ENCODE results near the gene AMFR. TPM values are rescaled to one million over a fixed set of nuclear protein-coding genes. Genes with fewer than 3 reads are reported as not detected.

The AMFR gene
- total RNA-seq, 4 donors from 2014 or later = 172 to 216 (median 194) TPM

- no peak for ATAC-seq
- WGBS, 2 donors (ENCODE audit: low coverage in 1 of 2) = 78 to 84% methylated on average over 2 to 4 of the region's 7 CpGs
- no peak overlapping the region for H3K4me3 ChIP-seq
- H3K36me3 ChIP-seq = no peaks in the 10 kb centered on the region
- TF ChIP-seq POLR2AphosphoS5 (IDR thresholded peaks at IDR 0.05) (no peak), CTCF (IDR thresholded peaks at IDR 0.05) (no peak), POLR2A (IDR thresholded peaks at IDR 0.05) (no peak), EP300 (IDR thresholded peaks at IDR 0.05) (no peak)
- H3K27me3 ChIP-seq = no peaks in the 10 kb centered on the region
- no peak overlapping the region for H3K27ac ChIP-seq
- no peaks in the 10 kb centered on the region for H3K9me3 ChIP-seq
- H3K4me1 ChIP-seq = peaks cover 0 to 18% (median 5%) of the 10 kb centered on the region in 3 donors
These were observed 71.3 kb downstream of the AMFR start for GRCh38 chr16:56354016-56354415.

- WGBS, 2 donors (ENCODE audit: low coverage in 1 of 2) = 71% methylated on average over 5 of the region's 15 CpGs; no CpG with 5 or more reads in 1 of the 2 donors
- H3K4me3 ChIP-seq = no peak overlapping the region
- ATAC-seq = no peak
- H3K27ac ChIP-seq = no peak overlapping the region
- no peaks in the 10 kb centered on the region for H3K36me3 ChIP-seq
- H3K9me3 ChIP-seq = no peaks in the 10 kb centered on the region
- TF ChIP-seq POLR2AphosphoS5 (IDR thresholded peaks at IDR 0.05) (no peak), CTCF (IDR thresholded peaks at IDR 0.05) (no peak), POLR2A (IDR thresholded peaks at IDR 0.05) (no peak), EP300 (IDR thresholded peaks at IDR 0.05) (no peak)
- peaks cover 0 to 18% (median 5%) of the 10 kb centered on the region in 3 donors for H3K4me1 ChIP-seq
- no peaks in the 10 kb centered on the region for H3K27me3 ChIP-seq
These were observed 72.1 kb downstream of the AMFR start for GRCh38 chr16:56353054-56353921.

- Histone ChIP-seq H3K9me3 (no peaks in the 10 kb centered on the region), H3K27me3 (no peaks in the 10 kb centered on the region), H3K36me3 (no peaks in the 10 kb centered on the region), H3K4me1 (peaks cover 0 to 17% (median 5%) of the 10 kb centered on the region in 3 donors), H3K27ac (no peak overlapping the region), H3K4me3 (no peak overlapping the region)
- 93 to 100% methylated on average over 1 to 5 of the region's 7 CpGs for WGBS, 2 donors (ENCODE audit: low coverage in 1 of 2)
- TF ChIP-seq EP300 (IDR thresholded peaks at IDR 0.05) = no peak
- TF ChIP-seq CTCF (IDR thresholded peaks at IDR 0.05) = no peak
- no peak for TF ChIP-seq POLR2AphosphoS5 (IDR thresholded peaks at IDR 0.05)
- TF ChIP-seq POLR2A (IDR thresholded peaks at IDR 0.05) = no peak
- ATAC-seq = no peak
These were observed 72.8 kb downstream of the AMFR start for GRCh38 chr16:56352351-56353053.

GRCh38 chr16:56351481-56351880, 73.9 kb downstream of the AMFR start:
- H3K4me3 ChIP-seq = no peak overlapping the region
- H3K36me3 ChIP-seq = no peaks in the 10 kb centered on the region
- H3K9me3 ChIP-seq = no peaks in the 10 kb centered on the region
- no peak for ATAC-seq
- H3K27me3 ChIP-seq = no peaks in the 10 kb centered on the region
- H3K4me1 ChIP-seq = peaks cover 0 to 9% (median 5%) of the 10 kb centered on the region in 3 donors
- WGBS, 2 donors (ENCODE audit: low coverage in 1 of 2) = 65% methylated on average over 2 of the region's 6 CpGs; no CpG with 5 or more reads in 1 of the 2 donors
- TF ChIP-seq POLR2AphosphoS5 (IDR thresholded peaks at IDR 0.05) (no peak), POLR2A (IDR thresholded peaks at IDR 0.05) (no peak), CTCF (IDR thresholded peaks at IDR 0.05) (no peak)
- no peak overlapping the region for H3K27ac ChIP-seq
